OCI-LY7 (cell line): ENCODE data around the gene LILRB5. TPM values are rescaled to one million over a fixed set of nuclear protein-coding genes. Genes with fewer than 3 reads are reported as not detected.

ENCODE experiments used
- BruUV-seq: library from RNA; stranded (reverse); fragments of 400-500 nt; replicated peaks from 2 replicates; lab custom pipeline; 2021; lab: Mats Ljungman, UMichigan
- CTCF ChIA-PET: fragments of 300-600 bp; sonication (Branson Sonifier 250); formaldehyde crosslinking; loops from one replicate; lab custom pipeline; 2022; ENCODE audit warnings: antibody characterized with exemption; ENCODE audit not compliant: unreplicated experiment; lab: Charles Lee
- POLR2A ChIA-PET: fragments of 300-600 bp; sonication (Branson Sonifier 250); formaldehyde crosslinking; loops from one replicate; lab custom pipeline; 2022; ENCODE audit warnings: antibody characterized with exemption; lab: Charles Lee
- DNase-seq: peaks from one replicate; pipeline ENCODE4 v3.0.0-alpha.2; 2015; ENCODE audit warnings: low spot score
- H2AFZ ChIP-seq: fragments of 200-600 bp; sonication (generic), shearing (Covaris generic); 2 replicates; pipeline ENCODE4 v1.6.1; 2014; ENCODE audit warnings: mild to moderate bottlenecking, antibody characterized with exemption, low read length, moderate library complexity
- H3K27ac ChIP-seq: fragments of 200-600 bp; sonication (generic); 2 replicates; pipeline ENCODE4 v1.5.1; 2014; ENCODE audit warnings: mixed run types, low read depth, mild to moderate bottlenecking, moderate library complexity, low read length, inconsistent platforms; ENCODE audit not compliant: poor library complexity, severe bottlenecking
- H3K36me3 ChIP-seq: fragments of 200-600 bp; sonication (generic); 2 replicates; pipeline ENCODE4 v1.6.1; 2014; ENCODE audit warnings: mild to moderate bottlenecking, antibody characterized with exemption, low read length, moderate library complexity, mixed read lengths; ENCODE audit not compliant: insufficient read depth
- H3K4me1 ChIP-seq: fragments of 200-600 bp; sonication (generic); 2 replicates; pipeline ENCODE4 v1.5.1; 2014; ENCODE audit warnings: mild to moderate bottlenecking, low read length; ENCODE audit not compliant: insufficient read depth, poor library complexity, severe bottlenecking
- H3K4me2 ChIP-seq: fragments of 200-600 bp; sonication (generic); 2 replicates; pipeline ENCODE4 v1.6.1; 2014; ENCODE audit warnings: mild to moderate bottlenecking, low read length
- H3K4me3 ChIP-seq: fragments of 200-600 bp; sonication (generic); 2 replicates; pipeline ENCODE4 v1.5.1; 2014; ENCODE audit warnings: mild to moderate bottlenecking, low read depth, low read length; ENCODE audit not compliant: poor library complexity, severe bottlenecking
- H3K79me2 ChIP-seq: fragments of 200-600 bp; sonication (generic); 2 replicates; pipeline ENCODE4 v1.6.1; 2016; ENCODE audit warnings: low read depth, mild to moderate bottlenecking, low read length, moderate library complexity, mixed read lengths; ENCODE audit not compliant: insufficient read depth
- H3K9me2 ChIP-seq: fragments of 200-600 bp; sonication (generic); 2 replicates; pipeline ENCODE4 v1.6.1; 2016; ENCODE audit warnings: mild to moderate bottlenecking, low read length, mixed read lengths; ENCODE audit not compliant: insufficient read depth
- H3K9me3 ChIP-seq: fragments of 200-600 bp; sonication (generic); 2 replicates; pipeline ENCODE4 v1.6.1; 2014; ENCODE audit warnings: mild to moderate bottlenecking, mixed run types, low read length, mixed read lengths
- H4K20me1 ChIP-seq: fragments of 200-600 bp; sonication (generic); 2 replicates; pipeline ENCODE4 v1.6.1; 2014; ENCODE audit warnings: mild to moderate bottlenecking, antibody characterized with exemption, low read length, moderate library complexity, mixed read lengths; ENCODE audit not compliant: insufficient read depth
- EZH2phosphoT487 ChIP-seq: fragments of 200-600 bp; sonication (generic); IDR thresholded peaks from 2 replicates; pipeline ENCODE4 v1.6.1; 2018; ENCODE audit warnings: low read depth, borderline replicate concordance, mild to moderate bottlenecking, mixed run types, antibody characterized with exemption, low read length, moderate library complexity, mixed read lengths
- intact Hi-C: fragments of 100-400 bp; cut with micrococcal nuclease; formaldehyde crosslinking; loops from one replicate; pipeline ENCODE4 v1.10.0; 2022; ENCODE audit not compliant: unreplicated experiment
- total RNA-seq, 2 experiments: library from RNA; depleted of rRNA in 1 of 2; stranded (reverse); fragments of >200 nt in 1 of 2; shearing (Covaris generic) in 1 of 2; gene quantifications; 2 replicates each; pipeline ENCODE4 v1.2.3, GENCODE V29; 2014 to 2022
- TF ChIP-seq, protein P1 (sequence below): fragments of 200-600 bp; sonication (generic); conservative IDR thresholded peaks from 2 replicates; pipeline ENCODE4 v1.5.1; 2014; ENCODE audit warnings: mild to moderate bottlenecking, antibody characterized with exemption, low read length, moderate library complexity, mixed read lengths

LILRB5 gene
- total RNA-seq, 2 experiments from 2014 or later, result not detected

DNA sequence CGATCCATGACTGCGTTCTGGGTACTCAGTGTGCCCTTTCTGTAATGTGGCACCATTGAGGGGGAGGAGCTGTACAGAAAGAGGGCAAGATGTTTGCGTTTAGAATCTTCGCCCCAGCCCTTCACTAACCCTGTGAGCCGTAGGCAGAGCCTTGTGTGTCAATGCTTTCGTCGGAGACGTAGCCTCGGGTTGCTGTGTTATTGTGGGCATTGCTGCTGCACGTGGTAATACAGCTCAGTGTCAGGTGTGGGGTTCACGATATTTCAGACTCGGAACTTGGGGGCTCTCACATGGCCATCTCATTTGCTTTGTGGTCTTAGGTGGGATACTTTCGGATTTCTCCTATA lies 50.3 kb downstream of the LILRB5 start:
- peaks cover 52% of the 10 kb centered on the region for H4K20me1 ChIP-seq
- no peaks in the 10 kb centered on the region for H3K9me2 ChIP-seq
- H3K4me3 ChIP-seq, result no peak overlapping the region
- H3K36me3 ChIP-seq, result peaks cover 92% of the 10 kb centered on the region
- H3K9me3 ChIP-seq, result no peaks in the 10 kb centered on the region
- CTCF ChIA-PET, result no interaction called here
- intact Hi-C loops, result no loop called here
- peaks cover 49% of the 10 kb centered on the region for H3K79me2 ChIP-seq
- DNase-seq, result no peak
- TF ChIP-seq EZH2phosphoT487, result no peak
- TF ChIP-seq, protein P1, sequence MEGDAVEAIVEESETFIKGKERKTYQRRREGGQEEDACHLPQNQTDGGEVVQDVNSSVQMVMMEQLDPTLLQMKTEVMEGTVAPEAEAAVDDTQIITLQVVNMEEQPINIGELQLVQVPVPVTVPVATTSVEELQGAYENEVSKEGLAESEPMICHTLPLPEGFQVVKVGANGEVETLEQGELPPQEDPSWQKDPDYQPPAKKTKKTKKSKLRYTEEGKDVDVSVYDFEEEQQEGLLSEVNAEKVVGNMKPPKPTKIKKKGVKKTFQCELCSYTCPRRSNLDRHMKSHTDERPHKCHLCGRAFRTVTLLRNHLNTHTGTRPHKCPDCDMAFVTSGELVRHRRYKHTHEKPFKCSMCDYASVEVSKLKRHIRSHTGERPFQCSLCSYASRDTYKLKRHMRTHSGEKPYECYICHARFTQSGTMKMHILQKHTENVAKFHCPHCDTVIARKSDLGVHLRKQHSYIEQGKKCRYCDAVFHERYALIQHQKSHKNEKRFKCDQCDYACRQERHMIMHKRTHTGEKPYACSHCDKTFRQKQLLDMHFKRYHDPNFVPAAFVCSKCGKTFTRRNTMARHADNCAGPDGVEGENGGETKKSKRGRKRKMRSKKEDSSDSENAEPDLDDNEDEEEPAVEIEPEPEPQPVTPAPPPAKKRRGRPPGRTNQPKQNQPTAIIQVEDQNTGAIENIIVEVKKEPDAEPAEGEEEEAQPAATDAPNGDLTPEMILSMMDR, result no peak
- no peak overlapping the region for H2AFZ ChIP-seq
- BruUV-seq, result no TSS peak
- peaks cover 60% of the 10 kb centered on the region for H3K4me1 ChIP-seq
- POLR2A ChIA-PET, result no interaction called here
- H3K27ac ChIP-seq, result no peak overlapping the region
- peak overlapping the region; percentile 21 for H3K4me2 ChIP-seq

DNA sequence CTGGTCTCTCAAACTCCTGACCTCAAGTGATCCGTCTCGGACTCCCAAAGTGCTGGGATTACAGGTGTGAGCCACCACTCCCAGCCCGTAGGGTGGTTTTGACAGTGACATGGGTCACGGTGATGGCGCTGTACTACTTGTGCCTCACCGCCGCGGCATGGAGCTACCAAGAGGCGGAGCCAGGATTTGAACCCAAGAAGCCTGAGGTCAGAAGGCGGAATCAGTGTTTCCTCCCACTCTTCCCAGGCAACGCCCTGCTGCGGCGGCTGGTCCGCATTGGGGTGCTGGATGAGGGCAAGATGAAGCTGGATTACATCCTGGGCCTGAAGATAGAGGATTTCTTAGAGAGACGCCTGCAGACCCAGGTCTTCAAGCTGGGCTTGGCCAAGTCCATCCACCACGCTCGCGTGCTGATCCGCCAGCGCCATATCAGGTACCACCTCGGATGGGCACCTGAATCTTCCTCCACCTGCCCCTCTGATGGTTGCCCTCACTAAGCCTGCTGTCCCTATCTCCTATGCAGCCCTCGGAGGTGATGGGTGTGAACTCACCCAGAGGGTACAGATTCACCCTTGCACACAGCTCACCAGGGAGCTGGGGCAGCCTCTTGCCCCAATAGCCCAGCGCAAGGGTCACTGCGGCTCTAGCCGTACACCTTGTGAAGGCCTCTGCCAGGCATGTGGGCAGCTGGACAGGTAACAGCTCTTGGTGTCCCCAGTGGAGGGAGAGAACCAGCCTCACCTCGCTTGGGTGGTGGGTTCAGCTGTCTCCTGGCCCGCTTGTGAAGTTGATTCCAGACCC lies 50.8 kb downstream of the LILRB5 start:
- no peaks in the 10 kb centered on the region for H3K9me2 ChIP-seq
- no peak for DNase-seq
- H4K20me1 ChIP-seq, result peaks cover 58% of the 10 kb centered on the region
- no peak for TF ChIP-seq EZH2phosphoT487
- TF ChIP-seq, protein P1, result no peak
- intact Hi-C loops, result no loop called here
- no peak overlapping the region for H3K27ac ChIP-seq
- peaks cover 54% of the 10 kb centered on the region for H3K79me2 ChIP-seq
- ChIA-PET CTCF (no interaction called here), POLR2A (no interaction called here)
- H3K9me3 ChIP-seq, result no peaks in the 10 kb centered on the region
- H3K4me2 ChIP-seq, result peak overlapping the region; percentile 92
- no TSS peak for BruUV-seq
- no peak overlapping the region for H2AFZ ChIP-seq
- peaks cover 96% of the 10 kb centered on the region for H3K36me3 ChIP-seq
- H3K4me1 ChIP-seq, result peaks cover 60% of the 10 kb centered on the region
- H3K4me3 ChIP-seq, result no peak overlapping the region
